ENCODE results near the gene MON1B. TPM values are rescaled to one million over a fixed set of nuclear protein-coding genes. Genes with fewer than 3 reads are reported as not detected.

Gene MON1B
- total RNA-seq, 1 experiment from 2014 or later = 49.1 TPM

DNA sequence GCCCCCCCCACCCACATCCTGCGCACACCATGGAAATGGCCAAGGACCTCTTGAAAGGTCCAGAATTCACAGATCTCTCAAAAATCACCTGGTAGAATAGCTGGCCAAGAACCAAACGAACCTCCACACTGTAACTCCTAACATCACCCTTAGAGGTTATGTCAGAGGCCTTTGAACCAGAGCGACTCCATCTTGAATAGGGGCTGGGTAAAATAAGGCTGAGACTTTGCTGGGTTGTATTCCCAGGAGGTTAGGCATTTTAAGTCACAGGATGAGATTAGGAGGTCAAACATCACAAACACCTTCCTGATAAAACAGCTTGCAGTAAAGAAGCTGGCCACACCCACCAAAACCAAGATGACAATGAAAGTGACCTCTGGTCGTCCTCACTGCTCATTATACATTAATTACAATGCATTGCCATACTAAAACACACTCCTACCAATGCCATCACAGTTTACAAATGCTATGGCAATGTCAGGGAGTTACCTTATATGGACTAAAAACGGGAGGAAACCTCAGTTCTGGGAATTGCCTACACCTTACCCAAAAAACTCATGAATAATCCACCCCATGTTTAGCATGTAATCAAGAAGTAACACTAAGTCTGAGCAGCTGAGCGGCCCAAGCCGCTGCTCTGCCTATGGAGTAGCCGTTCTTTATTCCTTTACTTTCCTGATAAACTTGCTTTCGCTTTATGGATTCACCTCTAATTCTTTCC lies 43.0 kb downstream of the MON1B start (continued):
- no peak for TF ChIP-seq ZNF281 (CRISPR knock-in tag; IDR thresholded peaks at IDR 0.05)

GRCh38 chr16:77234611-77235010 lies 43.6 kb downstream of the MON1B start:
- TF ChIP-seq KAT7 (CRISPR knock-in tag; IDR thresholded peaks at IDR 0.05; ENCODE audit: borderline replicate concordance) = no peak
- TF ChIP-seq, protein P1, sequence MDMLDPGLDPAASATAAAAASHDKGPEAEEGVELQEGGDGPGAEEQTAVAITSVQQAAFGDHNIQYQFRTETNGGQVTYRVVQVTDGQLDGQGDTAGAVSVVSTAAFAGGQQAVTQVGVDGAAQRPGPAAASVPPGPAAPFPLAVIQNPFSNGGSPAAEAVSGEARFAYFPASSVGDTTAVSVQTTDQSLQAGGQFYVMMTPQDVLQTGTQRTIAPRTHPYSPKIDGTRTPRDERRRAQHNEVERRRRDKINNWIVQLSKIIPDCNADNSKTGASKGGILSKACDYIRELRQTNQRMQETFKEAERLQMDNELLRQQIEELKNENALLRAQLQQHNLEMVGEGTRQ (CRISPR knock-in tag; IDR thresholded peaks at IDR 0.05) = no peak
- no peak for TF ChIP-seq ETV6 (CRISPR knock-in tag; IDR thresholded peaks at IDR 0.05)
- TF ChIP-seq, protein P2, sequence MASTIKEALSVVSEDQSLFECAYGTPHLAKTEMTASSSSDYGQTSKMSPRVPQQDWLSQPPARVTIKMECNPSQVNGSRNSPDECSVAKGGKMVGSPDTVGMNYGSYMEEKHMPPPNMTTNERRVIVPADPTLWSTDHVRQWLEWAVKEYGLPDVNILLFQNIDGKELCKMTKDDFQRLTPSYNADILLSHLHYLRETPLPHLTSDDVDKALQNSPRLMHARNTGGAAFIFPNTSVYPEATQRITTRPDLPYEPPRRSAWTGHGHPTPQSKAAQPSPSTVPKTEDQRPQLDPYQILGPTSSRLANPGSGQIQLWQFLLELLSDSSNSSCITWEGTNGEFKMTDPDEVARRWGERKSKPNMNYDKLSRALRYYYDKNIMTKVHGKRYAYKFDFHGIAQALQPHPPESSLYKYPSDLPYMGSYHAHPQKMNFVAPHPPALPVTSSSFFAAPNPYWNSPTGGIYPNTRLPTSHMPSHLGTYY (CRISPR knock-in tag; IDR thresholded peaks at IDR 0.05) = no peak
- TF ChIP-seq IRF2 (CRISPR knock-in tag; IDR thresholded peaks at IDR 0.05; ENCODE audit: borderline replicate concordance, low read depth) = no peak
- TF ChIP-seq ARID4B (CRISPR knock-in tag; IDR thresholded peaks at IDR 0.05; ENCODE audit: borderline replicate concordance) = no peak
- no peak for TF ChIP-seq IRF1 (CRISPR knock-in tag; IDR thresholded peaks at IDR 0.05)
- no peak for TF ChIP-seq NR3C1 (CRISPR knock-in tag; conservative IDR thresholded peaks at IDR 0.05; ENCODE audit: low read depth)
- no peak for TF ChIP-seq JAZF1 (CRISPR knock-in tag; IDR thresholded peaks at IDR 0.05)
- no peak for TF ChIP-seq ZNF671 (CRISPR knock-in tag; IDR thresholded peaks at IDR 0.05)
- no peak for TF ChIP-seq TP53 (CRISPR knock-in tag; IDR thresholded peaks at IDR 0.05)
- no peak for TF ChIP-seq ATF1 (CRISPR knock-in tag; IDR thresholded peaks at IDR 0.05)
- no peak for TF ChIP-seq OVOL2 (CRISPR knock-in tag; IDR thresholded peaks at IDR 0.05; ENCODE audit: borderline replicate concordance)
- no peak for TF ChIP-seq MLX (CRISPR knock-in tag; IDR thresholded peaks at IDR 0.05)
- no peak for TF ChIP-seq CREM (CRISPR knock-in tag; IDR thresholded peaks at IDR 0.05)
- TF ChIP-seq ZNF532 (CRISPR knock-in tag; IDR thresholded peaks at IDR 0.05; ENCODE audit: borderline replicate concordance) = no peak
- TF ChIP-seq TEAD1 (CRISPR knock-in tag; IDR thresholded peaks at IDR 0.05) = no peak
- TF ChIP-seq ESRRA (CRISPR knock-in tag; IDR thresholded peaks at IDR 0.05; ENCODE audit: borderline replicate concordance) = no peak
- H3K9me3 Mint-ChIP-seq = no peaks in the 10 kb centered on the region

More at GRCh38 chr16:77234611-77235010, 43.6 kb downstream of the MON1B start:
- Mint-ChIP-seq H3K27me3 (ENCODE audit: low read depth) (peaks cover 5% of the 10 kb centered on the region), H3K4me1 (peaks cover 42% of the 10 kb centered on the region), H3K4me3 (0 out of 2 replicates have a peak overlapping the region, but pooled peaks have one; percentile 31), H3K27ac (no peak overlapping the region), H3K36me3 (no peaks in the 10 kb centered on the region)
- ATAC-seq (peak; percentile 38), DNase-seq (ENCODE audit: low spot score) (peak; percentile 32)
- CTCF ChIA-PET = no interaction called here
- POLR2A ChIA-PET = no interaction called here

Data from WTC11 (cell line).